Stimulated activated CD8-positive, alpha-beta memory T cell treated with anti-CD3 and anti-CD28 coated beads, Interleukin-15, amount 100 ng/mL, for 48 hours (primary cell): ENCODE measurements around the gene SLC39A9.

Experiments
- DNase-seq, 2 donors: peaks; one replicate each; pipeline ENCODE4 v3.0.0-alpha.2; 2020; ENCODE audit warnings: low read depth in 2 of 2

SLC39A9 gene

DNA sequence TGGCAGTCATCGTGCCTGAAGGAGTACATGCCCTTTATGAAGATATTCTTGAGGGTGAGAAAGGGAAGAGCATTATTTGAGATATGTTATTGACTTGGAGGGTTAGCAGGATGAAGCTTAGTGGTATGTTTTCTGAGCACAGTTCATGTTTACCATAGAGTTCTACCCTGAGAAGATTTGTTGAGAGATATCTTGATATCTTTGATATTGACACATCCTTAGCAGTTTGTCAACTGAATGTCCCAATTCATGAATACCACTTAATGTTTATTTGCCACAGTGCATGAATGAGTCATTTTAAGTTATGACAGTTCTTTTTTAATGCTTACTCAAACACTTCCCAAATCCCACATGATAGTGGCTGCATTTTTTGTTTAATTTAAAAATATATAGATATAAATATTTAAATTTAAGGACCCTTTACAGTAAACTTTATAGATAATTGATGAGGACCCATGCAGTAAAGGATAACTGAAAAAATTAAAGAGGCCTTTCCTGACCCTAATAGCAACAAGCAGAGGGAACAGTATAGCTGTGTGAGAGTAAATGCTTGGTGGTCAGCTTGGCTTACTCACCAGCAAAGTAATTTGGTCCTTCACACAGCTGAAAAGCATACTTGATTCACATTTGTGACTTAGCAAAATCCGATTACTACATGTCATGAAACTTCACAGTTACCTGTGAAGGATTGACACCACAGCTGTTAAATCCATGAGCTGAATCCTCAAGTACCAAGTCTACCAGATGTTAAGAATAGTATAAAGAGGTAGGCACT, 25.8 kb downstream of the SLC39A9 start:
- no peak for DNase-seq

DNA sequence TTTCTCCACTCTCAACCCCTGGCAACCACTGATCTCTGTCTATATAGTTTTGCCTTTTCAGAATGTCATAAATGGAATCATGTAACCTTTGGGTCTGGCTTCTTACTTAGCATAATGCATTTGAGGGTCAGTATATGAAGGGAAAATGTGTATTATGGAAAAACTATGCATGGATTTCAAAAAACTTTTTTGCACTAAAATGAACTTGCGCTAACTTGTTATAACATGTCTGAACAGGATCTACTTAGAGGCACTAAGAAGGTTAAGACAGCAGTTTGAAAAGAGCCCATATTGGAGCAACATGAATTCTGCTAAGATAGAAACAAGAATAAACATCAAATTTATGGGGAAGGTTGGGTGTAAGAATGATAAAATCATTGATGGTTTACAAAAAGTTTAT, 29.1 kb downstream of the SLC39A9 start:
- no peak for DNase-seq

DNA sequence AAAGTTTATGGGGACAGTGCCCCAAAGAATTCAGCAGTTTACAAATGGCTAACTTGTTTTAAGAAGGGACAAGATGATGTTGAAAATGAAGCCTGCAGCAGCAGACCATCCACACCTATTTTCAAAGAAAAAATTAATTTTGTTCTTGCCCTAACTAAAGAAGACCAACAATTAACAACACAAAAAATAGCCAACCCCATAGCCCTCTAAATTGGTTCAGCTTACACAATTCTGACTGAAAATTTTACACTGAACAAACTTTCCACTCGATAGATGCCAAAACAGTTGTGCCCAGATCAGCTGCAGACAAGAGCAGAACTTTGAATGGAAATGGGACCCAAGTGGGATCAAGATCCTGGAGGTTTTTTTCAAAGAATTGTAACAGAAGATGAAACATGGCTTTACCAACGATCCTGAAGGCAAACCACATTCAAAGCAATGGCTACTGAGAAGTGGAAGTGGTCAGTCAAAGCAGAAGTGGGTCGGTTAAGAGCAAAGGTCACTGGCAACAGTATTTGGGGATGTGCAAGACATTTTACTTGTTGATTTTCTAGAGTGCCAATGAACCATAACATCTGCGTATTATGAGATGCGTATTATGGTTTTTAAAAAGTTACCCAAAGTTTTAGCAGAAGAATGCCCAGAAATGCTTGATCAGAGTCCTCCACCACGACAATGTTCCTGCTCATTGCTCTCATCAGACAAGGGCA, 30.0 kb downstream of the SLC39A9 start:
- DNase-seq, result no peak

DNA sequence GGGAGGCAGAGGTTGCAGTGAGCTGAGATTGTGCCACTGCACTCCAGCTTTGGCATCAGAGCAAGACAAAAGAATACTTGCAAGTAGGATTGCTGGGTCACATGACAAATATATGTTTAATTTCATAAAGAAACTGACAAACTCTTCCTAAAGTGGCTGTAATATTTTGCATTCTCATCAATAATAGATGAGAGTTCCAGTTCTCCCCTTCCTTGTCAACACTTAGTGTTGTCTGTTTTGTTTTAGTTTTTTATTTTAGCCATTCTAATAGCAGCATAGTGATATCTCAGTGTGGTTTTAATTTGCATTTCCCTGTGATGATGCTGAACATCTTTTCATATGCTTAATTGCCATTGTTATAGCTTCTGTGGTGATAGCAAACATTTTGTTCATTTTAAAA, 31.2 kb downstream of the SLC39A9 start:
- no peak for DNase-seq

DNA sequence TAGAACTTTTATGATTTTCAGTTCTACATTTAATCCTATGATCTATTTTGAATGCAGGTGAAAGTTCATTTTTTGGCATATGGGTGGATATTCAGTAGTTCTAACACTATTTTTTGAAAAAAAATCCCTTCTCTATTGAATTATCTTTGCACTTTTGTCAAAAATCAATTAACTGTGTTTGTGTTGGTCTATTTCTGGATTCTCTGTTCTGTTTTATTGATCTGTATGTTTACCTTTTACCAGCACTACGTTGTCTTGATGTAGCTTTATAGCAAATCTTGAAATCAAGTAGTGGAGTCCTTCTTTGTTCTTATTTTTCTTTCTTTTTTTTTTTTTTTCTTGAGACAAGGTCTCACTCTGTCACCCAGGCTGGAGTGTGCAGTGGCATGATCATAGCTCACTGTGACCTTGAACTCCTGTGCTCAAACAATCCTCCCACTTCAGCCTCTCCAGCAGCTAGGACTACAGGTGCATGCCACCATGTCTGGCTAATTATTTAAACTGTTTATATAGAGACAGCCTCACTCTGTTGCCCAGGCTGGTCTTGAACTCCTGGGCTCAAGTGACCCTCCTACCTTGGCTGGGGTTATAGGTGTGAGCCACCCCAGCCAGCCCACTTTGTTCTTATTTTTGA, 31.9 kb downstream of the SLC39A9 start:
- no peak for DNase-seq

DNA sequence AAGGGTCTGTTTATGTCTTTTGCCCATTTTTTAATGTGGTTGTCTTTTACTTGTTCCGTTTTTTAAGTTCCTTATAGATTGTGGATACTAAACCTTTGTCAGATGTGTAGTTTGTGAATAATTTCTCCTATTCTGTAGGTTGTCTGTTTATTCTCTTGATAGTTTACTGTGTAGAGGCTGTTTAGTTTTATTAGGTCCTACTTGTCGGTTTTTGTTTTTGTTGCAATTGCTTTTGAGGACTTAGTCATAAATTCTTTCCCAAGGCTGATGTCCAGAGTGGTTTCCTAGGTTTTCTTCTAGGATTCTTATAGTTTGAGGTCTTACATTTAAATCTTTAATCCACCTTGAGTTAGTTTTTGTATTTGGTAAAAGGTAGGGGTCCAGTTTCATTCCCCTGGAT, 33.9 kb downstream of the SLC39A9 start:
- no peak for DNase-seq

DNA sequence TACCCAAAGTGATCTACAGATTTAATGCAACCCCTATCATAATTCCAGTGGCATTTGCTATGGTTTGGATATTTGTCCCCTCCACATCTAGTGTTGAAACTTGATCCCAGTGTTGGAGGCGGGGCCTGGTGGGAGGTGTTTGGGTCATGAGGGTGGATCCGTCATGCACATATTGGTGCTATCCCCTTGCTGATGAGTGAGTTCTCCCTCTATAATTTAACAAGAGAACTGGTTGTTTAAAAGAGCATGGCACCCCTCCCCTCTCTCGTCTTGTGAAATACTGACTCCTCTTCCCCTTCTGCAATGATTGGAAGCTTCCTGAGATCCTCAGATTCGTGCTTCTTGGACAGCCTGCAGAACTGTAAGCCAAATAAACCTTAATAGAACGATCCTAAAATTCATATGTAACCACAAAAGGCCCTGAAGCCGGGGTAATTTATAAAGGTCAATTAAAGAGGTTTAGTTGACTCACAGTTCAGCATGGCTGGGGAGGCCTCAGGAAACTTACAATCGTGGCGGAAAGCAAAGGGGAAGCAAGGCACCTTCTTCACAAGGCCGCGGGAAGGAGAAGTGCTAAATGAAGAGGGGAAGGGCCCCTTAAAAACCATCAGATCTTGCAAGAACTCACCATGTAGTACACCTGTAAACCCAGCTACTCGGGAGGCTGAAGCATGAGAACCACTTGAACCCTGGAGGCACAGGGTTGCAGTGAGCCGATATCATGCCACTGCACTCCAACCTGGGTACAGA, 41.2 kb downstream of the SLC39A9 start:
- DNase-seq, result no peak

DNA sequence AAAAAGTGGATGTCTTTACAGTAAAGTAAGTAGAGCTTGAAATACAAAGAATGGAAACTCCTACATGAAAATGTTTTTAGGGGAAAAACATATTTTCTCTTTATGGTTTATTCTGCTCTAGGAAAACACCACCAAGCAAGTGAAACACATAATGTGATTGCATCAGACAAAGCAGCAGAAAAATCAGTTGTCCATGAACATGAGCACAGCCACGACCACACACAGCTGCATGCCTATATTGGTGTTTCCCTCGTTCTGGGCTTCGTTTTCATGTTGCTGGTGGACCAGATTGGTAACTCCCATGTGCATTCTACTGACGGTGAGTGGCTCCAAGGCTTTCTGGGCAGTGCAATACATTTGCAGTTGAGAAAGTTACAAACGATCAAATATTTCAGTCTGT, 43.5 kb downstream of the SLC39A9 start:
- no peak for DNase-seq

DNA sequence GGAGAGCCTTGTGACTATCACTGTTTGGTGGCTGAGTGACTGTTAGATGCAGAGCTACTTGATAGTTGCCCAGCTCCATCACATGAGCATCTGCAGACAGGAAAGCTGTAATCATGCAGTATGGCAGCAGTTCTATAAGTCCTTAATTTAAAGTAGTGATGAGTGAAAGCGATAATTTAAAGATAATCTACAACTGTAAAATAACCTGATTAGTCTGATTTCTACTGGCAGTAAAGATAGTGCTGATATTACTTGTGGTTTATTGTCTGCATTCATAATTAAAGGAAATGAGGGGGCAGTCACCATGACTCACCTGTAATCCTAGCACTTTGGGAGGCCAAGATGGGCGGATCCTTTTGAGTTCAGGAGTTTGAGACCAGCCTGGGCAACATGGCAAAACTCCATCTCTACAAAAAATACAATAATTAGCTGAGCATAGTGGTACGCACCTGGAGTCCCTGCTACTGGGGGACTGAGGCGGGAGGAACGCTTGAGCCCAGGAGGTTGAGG, 44.9 kb downstream of the SLC39A9 start:
- DNase-seq, result no peak

DNA sequence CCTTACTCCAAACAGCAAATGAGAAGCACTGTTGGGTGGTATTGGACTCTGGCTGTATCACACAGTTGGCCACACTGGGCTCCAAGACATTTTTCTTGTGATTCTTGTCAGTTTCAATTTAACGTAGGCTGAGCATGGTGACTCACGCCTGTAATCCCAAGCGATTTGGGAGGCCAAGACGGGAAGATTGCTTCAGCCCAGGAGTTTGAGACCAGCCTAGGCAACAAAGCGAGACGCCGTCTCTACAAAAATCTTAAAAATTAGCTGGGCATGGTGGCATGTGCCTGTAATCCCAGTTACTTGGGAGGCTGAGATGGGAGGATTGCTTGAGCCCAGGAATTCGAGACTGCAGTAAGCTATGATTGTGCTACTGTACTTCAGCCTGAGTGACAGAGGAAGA, 50.7 kb downstream of the SLC39A9 start:
- DNase-seq, result no peak

DNA sequence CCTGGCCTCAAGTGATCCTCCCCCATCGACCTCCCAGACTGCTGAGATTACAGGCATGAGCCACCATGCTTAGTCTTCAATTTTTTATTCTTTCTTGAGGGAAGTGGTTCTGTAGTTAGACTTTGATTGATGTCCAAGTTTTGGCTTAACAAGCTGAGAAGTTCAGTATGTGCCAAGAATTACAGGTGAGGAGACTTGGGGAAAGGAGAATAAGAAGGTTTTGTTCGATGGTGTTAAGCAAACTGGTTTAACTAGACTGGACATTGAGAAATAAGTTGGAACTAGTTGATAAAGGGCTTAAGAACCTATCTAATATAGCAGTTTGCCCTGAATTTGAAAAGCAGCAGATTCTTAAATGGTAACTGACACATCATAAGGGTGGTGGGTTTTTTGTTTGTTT, 53.4 kb downstream of the SLC39A9 start:
- DNase-seq, result no peak

DNA sequence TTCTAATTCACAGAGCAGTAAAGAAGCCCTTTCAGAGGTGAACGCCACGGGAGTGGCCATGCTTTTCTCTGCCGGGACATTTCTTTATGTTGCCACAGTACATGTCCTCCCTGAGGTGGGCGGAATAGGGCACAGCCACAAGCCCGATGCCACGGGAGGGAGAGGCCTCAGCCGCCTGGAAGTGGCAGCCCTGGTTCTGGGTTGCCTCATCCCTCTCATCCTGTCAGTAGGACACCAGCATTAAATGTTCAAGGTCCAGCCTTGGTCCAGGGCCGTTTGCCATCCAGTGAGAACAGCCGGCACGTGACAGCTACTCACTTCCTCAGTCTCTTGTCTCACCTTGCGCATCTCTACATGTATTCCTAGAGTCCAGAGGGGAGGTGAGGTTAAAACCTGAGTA, 59.9 kb downstream of the SLC39A9 start:
- no peak for DNase-seq

DNA sequence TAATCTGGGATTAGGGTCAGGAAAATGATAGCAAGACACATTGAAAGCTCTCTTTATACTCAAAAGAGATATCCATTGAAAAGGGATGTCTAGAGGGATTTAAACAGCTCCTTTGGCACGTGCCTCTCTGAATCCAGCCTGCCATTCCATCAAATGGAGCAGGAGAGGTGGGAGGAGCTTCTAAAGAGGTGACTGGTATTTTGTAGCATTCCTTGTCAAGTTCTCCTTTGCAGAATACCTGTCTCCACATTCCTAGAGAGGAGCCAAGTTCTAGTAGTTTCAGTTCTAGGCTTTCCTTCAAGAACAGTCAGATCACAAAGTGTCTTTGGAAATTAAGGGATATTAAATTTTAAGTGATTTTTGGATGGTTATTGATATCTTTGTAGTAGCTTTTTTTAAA, 60.6 kb downstream of the SLC39A9 start:
- no peak for DNase-seq

DNA sequence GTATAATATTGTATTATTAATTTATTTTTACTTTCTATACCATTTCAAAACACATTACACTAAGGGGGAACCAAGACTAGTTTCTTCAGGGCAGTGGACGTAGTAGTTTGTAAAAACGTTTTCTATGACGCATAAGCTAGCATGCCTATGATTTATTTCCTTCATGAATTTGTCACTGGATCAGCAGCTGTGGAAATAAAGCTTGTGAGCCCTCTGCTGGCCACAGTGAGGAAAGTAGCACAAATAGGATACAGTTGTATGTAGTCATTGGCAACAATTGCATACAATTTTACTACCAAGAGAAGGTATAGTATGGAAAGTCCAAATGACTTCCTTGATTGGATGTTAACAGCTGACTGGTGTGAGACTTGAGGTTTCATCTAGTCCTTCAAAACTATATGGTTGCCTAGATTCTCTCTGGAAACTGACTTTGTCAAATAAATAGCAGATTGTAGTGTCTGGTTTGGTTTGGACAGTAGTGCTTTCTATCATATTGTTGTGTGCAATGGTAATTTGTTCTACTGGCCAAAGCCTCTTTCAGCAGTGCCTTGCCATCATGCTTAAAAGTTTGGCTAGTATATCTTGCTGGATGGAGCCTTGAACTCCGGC, 61.7 kb downstream of the SLC39A9 start:
- peak; percentile 13 to 18 for DNase-seq

DNA sequence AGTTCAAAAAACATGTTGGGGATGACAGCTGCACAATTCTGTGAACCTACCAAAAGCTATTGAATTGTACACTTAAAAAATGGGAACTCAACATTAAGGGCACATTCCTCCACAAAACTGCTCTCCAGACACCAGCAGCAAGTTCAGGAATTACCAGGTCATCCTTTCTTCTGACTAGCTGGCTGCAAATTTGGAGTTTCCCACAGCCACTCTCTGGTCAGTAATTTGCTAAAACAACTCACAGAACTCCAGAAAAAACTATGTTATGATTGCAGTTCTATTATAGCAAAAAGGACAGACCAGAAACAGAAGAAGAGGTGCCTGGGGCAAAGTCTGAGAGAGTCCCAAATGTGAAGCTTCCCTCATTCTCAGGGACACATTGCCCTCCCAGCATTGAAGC, 65.9 kb downstream of the SLC39A9 start:
- DNase-seq, result no peak

DNA sequence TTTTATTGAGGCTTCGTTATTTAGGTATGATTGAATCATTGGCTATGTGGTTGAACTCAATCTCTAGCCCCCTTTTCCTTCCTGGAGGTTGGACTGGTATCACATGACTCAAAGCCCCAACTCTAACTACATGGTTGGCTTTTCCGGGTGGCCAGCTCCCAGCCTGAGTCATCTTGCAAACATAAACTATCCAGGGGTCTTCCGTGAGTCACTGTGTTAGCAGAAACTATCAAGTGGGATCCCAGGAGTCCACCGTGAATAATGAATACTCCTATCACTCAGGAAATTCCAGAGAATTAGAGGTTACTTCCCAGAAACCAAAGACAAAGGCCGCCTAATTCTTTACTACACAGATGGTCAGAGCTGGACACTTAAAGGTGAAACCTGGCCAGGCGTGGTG, 66.3 kb downstream of the SLC39A9 start:
- no peak for DNase-seq

DNA sequence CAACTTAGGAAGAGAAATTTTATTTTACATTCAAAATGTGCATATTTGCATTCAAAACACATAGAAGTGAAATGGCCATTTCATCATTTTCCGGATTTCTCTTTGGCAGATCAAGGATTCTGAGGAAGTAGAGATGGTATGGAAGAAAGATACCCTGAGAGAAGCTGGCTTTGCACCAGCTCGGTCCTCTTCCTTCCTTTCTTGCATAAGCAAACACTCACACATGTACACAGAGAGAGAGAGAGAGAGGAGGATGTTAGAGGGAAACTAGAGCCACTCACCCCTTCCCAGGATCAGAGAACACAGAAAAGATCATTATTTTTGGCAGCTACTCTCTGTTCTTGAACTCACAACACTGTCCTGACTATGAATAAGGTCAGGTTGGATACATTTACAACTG, 70.5 kb downstream of the SLC39A9 start:
- no peak for DNase-seq

DNA sequence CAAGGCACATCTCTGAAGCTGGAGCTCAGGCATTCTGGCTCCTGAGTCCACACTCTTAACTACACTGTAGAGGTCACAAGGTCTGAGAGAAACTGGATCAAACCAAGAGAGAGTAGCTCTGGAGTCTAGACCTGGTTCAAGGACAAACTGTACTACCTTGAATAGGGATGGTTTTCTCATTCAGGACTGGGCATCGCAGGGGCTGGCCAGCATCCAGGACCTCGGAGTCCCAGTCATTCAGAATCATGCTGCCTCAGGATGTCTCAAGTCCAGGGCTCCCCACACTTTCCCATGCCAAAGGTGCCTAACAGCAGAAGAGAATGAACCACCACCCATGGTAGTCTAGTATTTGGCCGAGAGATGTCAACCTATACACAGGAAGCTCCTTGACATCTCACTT, 72.9 kb downstream of the SLC39A9 start:
- no peak for DNase-seq

DNA sequence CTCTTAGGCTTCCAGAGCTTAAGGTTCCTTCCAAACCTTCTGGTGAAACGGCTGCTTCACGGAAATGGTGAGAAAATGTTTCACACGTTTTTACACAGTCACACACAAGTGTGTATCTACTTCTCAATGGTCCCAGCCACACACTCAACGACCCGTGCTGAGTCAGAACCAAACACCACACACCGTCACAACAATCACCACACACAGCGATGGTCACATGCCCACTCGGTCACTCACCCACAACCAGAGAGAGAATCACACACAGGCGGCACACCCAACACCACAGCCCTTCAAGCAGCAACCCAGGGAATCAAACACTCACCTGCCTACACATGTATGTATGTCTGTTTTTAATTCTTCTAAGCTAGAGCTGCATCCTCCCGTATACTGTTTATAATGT, 73.4 kb downstream of the SLC39A9 start:
- DNase-seq, result no peak

DNA sequence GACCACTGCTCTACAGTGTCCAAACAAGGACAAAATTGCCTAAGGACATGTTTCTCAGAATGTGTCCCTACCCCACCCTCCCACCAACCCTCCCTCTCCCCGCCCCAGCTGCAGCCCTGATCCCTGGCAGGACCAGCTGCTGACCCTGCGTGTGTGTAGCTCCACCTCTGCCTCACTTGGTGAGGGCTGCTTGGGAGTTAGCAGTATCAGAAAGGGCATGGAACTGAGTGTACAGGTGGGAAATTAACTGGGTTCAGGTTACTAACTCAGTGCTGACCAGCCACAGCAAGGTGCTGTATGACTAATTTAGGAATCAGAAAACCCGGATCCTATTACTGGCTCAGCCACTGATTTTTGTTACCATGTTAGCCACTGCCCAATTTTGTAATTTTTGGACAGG, 74.8 kb downstream of the SLC39A9 start:
- no peak for DNase-seq

DNA sequence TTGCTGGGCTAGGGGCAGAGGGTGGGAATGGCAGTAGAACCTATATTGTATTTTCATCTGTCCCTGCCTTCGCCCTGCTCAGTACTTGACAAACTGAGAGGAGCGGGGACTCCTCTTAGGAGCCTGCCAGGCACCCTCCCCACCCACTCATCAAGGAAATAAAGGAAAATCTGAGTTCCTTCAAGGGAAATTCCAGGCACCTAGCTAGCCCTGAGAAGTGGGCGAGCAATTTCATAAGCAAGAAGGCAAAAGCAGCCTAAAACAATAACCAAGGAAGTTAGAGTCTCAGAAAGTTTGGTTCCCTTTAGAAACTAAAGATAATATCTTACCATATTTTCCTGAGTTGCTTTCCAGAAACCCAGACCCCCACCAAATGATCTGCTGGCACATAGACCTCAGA, 75.5 kb downstream of the SLC39A9 start:
- DNase-seq, result no peak
